Measurements from ENCODE around the gene ELFN1. TPM values are rescaled to one million over a fixed set of nuclear protein-coding genes. Genes with fewer than 3 reads are reported as not detected.
A peak's percentile ranks its signal among the peaks of the same experiment; 100 is the strongest.

The ELFN1 gene
- total RNA-seq, 2 experiments from 2014 or later: 0.10 to 0.12 TPM

GRCh38 chr7:1669064-1669951 is 769 bp upstream of the ELFN1 start:
- ChIA-PET CTCF (no interaction called here), POLR2A (no interaction called here)
- no peaks in the 10 kb centered on the region for H3K36me3 Mint-ChIP-seq
- peaks cover 25% of the 10 kb centered on the region for H3K27me3 Mint-ChIP-seq
- intact Hi-C loops (cut with micrococcal nuclease): loop anchor here (10.0 kb wide), 1 partner anchor 685 kb away; the partner anchor contains the start of gene EIF3B
- peaks cover 5% of the 10 kb centered on the region for H3K4me1 Mint-ChIP-seq (ENCODE audit: low read depth)
- H3K4me3 Mint-ChIP-seq: no peak overlapping the region
- no peak overlapping the region for H3K27ac Mint-ChIP-seq
- DNase-seq: peak; percentile 8
- H3K9me3 Mint-ChIP-seq: no peaks in the 10 kb centered on the region

GRCh38 chr7:1670894-1671593 is 967 bp downstream of the ELFN1 start:
- peak; percentile 7 for DNase-seq
- peaks cover 25% of the 10 kb centered on the region for H3K27me3 Mint-ChIP-seq
- H3K4me1 Mint-ChIP-seq (ENCODE audit: low read depth): peaks cover 5% of the 10 kb centered on the region
- intact Hi-C loops (cut with micrococcal nuclease): no loop called here
- no peak overlapping the region for H3K4me3 Mint-ChIP-seq
- ChIA-PET CTCF (no interaction called here), POLR2A (no interaction called here)
- no peak overlapping the region for H3K27ac Mint-ChIP-seq
- no peaks in the 10 kb centered on the region for H3K9me3 Mint-ChIP-seq
- no peaks in the 10 kb centered on the region for H3K36me3 Mint-ChIP-seq

GRCh38 chr7:1671594-1672451 is 1.7 kb downstream of the ELFN1 start:
- POLR2A ChIA-PET: no interaction called here
- Mint-ChIP-seq H3K36me3 (no peaks in the 10 kb centered on the region), H3K27ac (no peak overlapping the region), H3K27me3 (peaks cover 25% of the 10 kb centered on the region), H3K9me3 (no peaks in the 10 kb centered on the region), H3K4me3 (no peak overlapping the region), H3K4me1 (ENCODE audit: low read depth) (peaks cover 5% of the 10 kb centered on the region)
- DNase-seq: peak; percentile 7
- CTCF ChIA-PET: no interaction called here
- intact Hi-C loops (cut with micrococcal nuclease): no loop called here

- DNase-seq: peak; percentile 4
- POLR2A ChIA-PET: no interaction called here
- CTCF ChIA-PET: no interaction called here
- Mint-ChIP-seq H3K4me3 (no peak overlapping the region), H3K27ac (no peak overlapping the region), H3K4me1 (ENCODE audit: low read depth) (peaks cover 3% of the 10 kb centered on the region), H3K9me3 (no peaks in the 10 kb centered on the region), H3K27me3 (peaks cover 22% of the 10 kb centered on the region), H3K36me3 (no peaks in the 10 kb centered on the region)
- intact Hi-C loops (cut with micrococcal nuclease): no loop called here
These were observed 2.9 kb downstream of the ELFN1 start for GRCh38 chr7:1672851-1673486.

- intact Hi-C loops (cut with micrococcal nuclease): no loop called here
- CTCF ChIA-PET: no interaction called here
- peaks cover 15% of the 10 kb centered on the region for H3K27me3 Mint-ChIP-seq
- H3K4me1 Mint-ChIP-seq (ENCODE audit: low read depth): peaks cover 3% of the 10 kb centered on the region
- no peak overlapping the region for H3K4me3 Mint-ChIP-seq
- H3K9me3 Mint-ChIP-seq: no peaks in the 10 kb centered on the region
- no peaks in the 10 kb centered on the region for H3K36me3 Mint-ChIP-seq
- no peak overlapping the region for H3K27ac Mint-ChIP-seq
- no peak for DNase-seq
- POLR2A ChIA-PET: no interaction called here
These were observed 3.6 kb downstream of the ELFN1 start for GRCh38 chr7:1673581-1674118.

- intact Hi-C loops (cut with micrococcal nuclease): no loop called here
- Mint-ChIP-seq H3K9me3 (no peaks in the 10 kb centered on the region), H3K27ac (no peak overlapping the region), H3K27me3 (peaks cover 11% of the 10 kb centered on the region), H3K4me3 (no peak overlapping the region), H3K4me1 (ENCODE audit: low read depth) (no peaks in the 10 kb centered on the region), H3K36me3 (no peaks in the 10 kb centered on the region)
- ChIA-PET CTCF (no interaction called here), POLR2A (no interaction called here)
- no peak for DNase-seq
These were observed 4.3 kb downstream of the ELFN1 start for GRCh38 chr7:1674161-1675035.

GRCh38 chr7:1675036-1675671 is 5.1 kb downstream of the ELFN1 start:
- Mint-ChIP-seq H3K4me3 (no peak overlapping the region), H3K9me3 (no peaks in the 10 kb centered on the region), H3K27ac (no peak overlapping the region), H3K27me3 (peaks cover 11% of the 10 kb centered on the region), H3K36me3 (no peaks in the 10 kb centered on the region), H3K4me1 (ENCODE audit: low read depth) (no peaks in the 10 kb centered on the region)
- intact Hi-C loops (cut with micrococcal nuclease): no loop called here
- CTCF ChIA-PET: no interaction called here
- POLR2A ChIA-PET: no interaction called here
- DNase-seq: peak; percentile 3

GRCh38 chr7:1675673-1676549 is 5.8 kb downstream of the ELFN1 start:
- Mint-ChIP-seq H3K9me3 (no peaks in the 10 kb centered on the region), H3K27ac (no peak overlapping the region), H3K4me3 (no peak overlapping the region), H3K36me3 (no peaks in the 10 kb centered on the region), H3K4me1 (ENCODE audit: low read depth) (no peaks in the 10 kb centered on the region), H3K27me3 (peaks cover 11% of the 10 kb centered on the region)
- peak; percentile 6 for DNase-seq
- CTCF ChIA-PET: no interaction called here
- intact Hi-C loops (cut with micrococcal nuclease): no loop called here
- POLR2A ChIA-PET: no interaction called here

- CTCF ChIA-PET: no interaction called here
- no peaks in the 10 kb centered on the region for H3K4me1 Mint-ChIP-seq (ENCODE audit: low read depth)
- H3K36me3 Mint-ChIP-seq: no peaks in the 10 kb centered on the region
- no peak overlapping the region for H3K27ac Mint-ChIP-seq
- peaks cover 7% of the 10 kb centered on the region for H3K27me3 Mint-ChIP-seq
- peak; percentile 2 for DNase-seq
- H3K9me3 Mint-ChIP-seq: no peaks in the 10 kb centered on the region
- POLR2A ChIA-PET: no interaction called here
- no peak overlapping the region for H3K4me3 Mint-ChIP-seq
- intact Hi-C loops (cut with micrococcal nuclease): no loop called here
These were observed 6.5 kb downstream of the ELFN1 start for GRCh38 chr7:1676550-1677078.
